GM12878 (cell line): ENCODE data around the gene NRIP3. TPM values are rescaled to one million over a fixed set of nuclear protein-coding genes. Genes with fewer than 3 reads are reported as not detected.

Source experiments
- ATAC-seq: fragments of 200-7000 bp; cut with Tn5 transposase; 3 replicates; pipeline ENCODE4 v1.9.1; 2020; ENCODE audit warnings: mild to moderate bottlenecking, moderate library complexity
- BruUV-seq: library from RNA; stranded (reverse); fragments of 400-500 nt; replicated peaks from 2 replicates; lab custom pipeline; 2021; lab: Mats Ljungman, UMichigan
- CTCF ChIA-PET: fragments of 300-600 bp; sonication (Branson Sonifier 250); formaldehyde crosslinking; extraction: SDS; loops from one replicate; lab custom pipeline; 2021; ENCODE audit warnings: inconsistent platforms; lab: Yijun Ruan, JAX
- POLR2A ChIA-PET: fragments of 350-600 bp; formaldehyde crosslinking; extraction: SDS; loops from one replicate; lab custom pipeline; 2021; ENCODE audit warnings: inconsistent platforms; lab: Charles Lee
- RAD21 ChIA-PET: fragments of 300-600 bp; sonication (Branson Sonifier 250); formaldehyde crosslinking; loops from one replicate; lab custom pipeline; 2023; ENCODE audit warnings: antibody characterized with exemption; ENCODE audit not compliant: unreplicated experiment; lab: Charles Lee
- SMC1A ChIA-PET: fragments of 300-600 bp; sonication (Branson Sonifier 250); formaldehyde crosslinking; loops from one replicate; lab custom pipeline; 2023; ENCODE audit not compliant: unreplicated experiment, uncharacterized antibody; lab: Charles Lee
- DNase-seq: peaks from one replicate; pipeline ENCODE4 v3.0.0-alpha.2; 2011; ENCODE audit warnings: low read depth, low spot score
- FAIRE-seq: peaks from 3 replicates; lab custom pipeline; 2011; peaks lifted over from hg19 to GRCh38; lab: Jason Lieb, UNC
- H2AFZ ChIP-seq: 2 replicates; pipeline ENCODE4 v1.6.0; 2011; ENCODE audit warnings: low read depth, low read length, control low read depth; ENCODE audit not compliant: control insufficient read depth
- H3K27ac ChIP-seq: 2 replicates; pipeline ENCODE4 v1.5.1; 2011; ENCODE audit warnings: control low read depth; ENCODE audit not compliant: control insufficient read depth, insufficient read depth
- H3K27me3 ChIP-seq, 2 experiments: replicated peaks in 1 of 2; 2 replicates each; pipeline versions ENCODE4 v1.6.0 to v1.6.1; 2011; ENCODE audit warnings: low read length in 1 of 2; ENCODE audit not compliant: control insufficient read depth in 2 of 2, insufficient read depth in 2 of 2
- H3K36me3 ChIP-seq, 2 experiments: 2 replicates each; pipeline ENCODE4 v1.5.1; 2011; ENCODE audit warnings: low read length in 1 of 2; ENCODE audit not compliant: control insufficient read depth in 2 of 2, insufficient read depth in 2 of 2
- H3K4me1 ChIP-seq: 2 replicates; pipeline ENCODE4 v1.6.1; 2011; ENCODE audit warnings: mild to moderate bottlenecking, low read length, moderate library complexity, mixed read lengths; ENCODE audit not compliant: control insufficient read depth, insufficient read depth
- H3K4me2 ChIP-seq: 2 replicates; pipeline ENCODE4 v1.6.0; 2011; ENCODE audit warnings: control low read depth; ENCODE audit not compliant: control insufficient read depth, insufficient read depth
- H3K4me3 ChIP-seq: fragments of 200-600 bp; sonication (generic); 2 replicates; pipeline ENCODE4 v1.5.1; 2016
- H3K79me2 ChIP-seq: 2 replicates; pipeline ENCODE4 v1.6.0; 2011; ENCODE audit warnings: low read length; ENCODE audit not compliant: control insufficient read depth, insufficient read depth
- H3K9ac ChIP-seq: 2 replicates; pipeline ENCODE4 v1.8.0; 2011; ENCODE audit warnings: low read length, control low read depth, mixed read lengths; ENCODE audit not compliant: control insufficient read depth, insufficient read depth
- H3K9me3 ChIP-seq: replicated peaks from 3 replicates; pipeline ENCODE4 v1.5.1; 2011; ENCODE audit warnings: mild to moderate bottlenecking, low read length; ENCODE audit not compliant: control insufficient read depth, insufficient read depth
- H4K20me1 ChIP-seq: 2 replicates; pipeline ENCODE4 v1.6.0; 2011; ENCODE audit not compliant: control insufficient read depth, insufficient read depth
- CHD2 ChIP-seq: IDR thresholded peaks from 2 replicates; pipeline ENCODE4 v1.6.1; 2011; ENCODE audit warnings: low read depth, low read length, improper control_type of control experiment, borderline replicate concordance
- KDM1A ChIP-seq: fragments of 200-600 bp; sonication (generic); IDR thresholded peaks from 2 replicates; pipeline ENCODE4 v1.6.1; 2016; ENCODE audit warnings: borderline replicate concordance
- MYB ChIP-seq: fragments of 150-350 bp; IDR thresholded peaks from 2 replicates; pipeline ENCODE4 v1.6.1; 2014; ENCODE audit warnings: mild to moderate bottlenecking, low read depth, low read length, borderline replicate concordance
- NBN ChIP-seq: fragments of 450-650 bp; IDR thresholded peaks from 2 replicates; pipeline ENCODE4 v1.6.1; 2016
- NRF1 ChIP-seq: conservative IDR thresholded peaks from 2 replicates; pipeline ENCODE4 v1.6.1; 2011; ENCODE audit warnings: mild to moderate bottlenecking, low read depth, low read length, improper control_type of control experiment
- WGBS: methylation state at CpG from one replicate; pipeline ENCODE4 v1.1.6; 2016; ENCODE audit warnings: low lambda C conversion rate; ENCODE audit not compliant: insufficient replicate concordance, insufficient coverage; ENCODE audit errors: missing lambda C conversion rate; 5-methylcytosine and 5-hydroxymethylcytosine counted together
- in situ Hi-C: fragments of 300-500 bp; cut with MboI; formaldehyde crosslinking; loops from 9 replicates; pipeline ENCODE4 v1.14.3; 2018; ENCODE audit warnings: mixed read lengths
- intact Hi-C: fragments of 100-400 bp; cut with micrococcal nuclease; formaldehyde crosslinking; loops from one replicate; pipeline ENCODE4 v1.14.2; 2022; ENCODE audit not compliant: unreplicated experiment
- polyA plus RNA-seq, 11 experiments: library from polyadenylated mRNA; depleted of rRNA in 4 of 11; unstranded in 6 of 11; stranded (reverse) in 5 of 11; fragments of >200 nt; fragmentation: Nextera tagmentation in 4 of 11; fragmentation: Illumina TruSeq in 1 of 11; extraction: Ambion mirVana in 4 of 11; extraction: Trizol in 1 of 11; gene quantifications; 1 replicate in 1 of 11; 2 replicates in 10 of 11; pipeline versions ENCODE4 v1.2.1 to v1.2.3, GENCODE V29; 2011 to 2016; ENCODE audit warnings: inconsistent platforms in 2 of 11, missing spikeins in 2 of 11, low read depth in 1 of 11
- total RNA-seq, 4 experiments: library from RNA; depleted of rRNA in 3 of 4; stranded (reverse); fragments of >200 nt in 3 of 4; fragmentation: Illumina TruSeq in 1 of 4; extraction: Trizol in 1 of 4; gene quantifications; 2 replicates each; pipeline versions ENCODE4 v1.2.1 to v1.2.3, GENCODE V29; 2013 to 2021
- TF ChIP-seq, protein P1 (sequence below): IDR thresholded peaks from 2 replicates; pipeline ENCODE4 v1.6.1; 2011; ENCODE audit warnings: low read depth, low read length, improper control_type of control experiment, borderline replicate concordance
- TF ChIP-seq, protein P2 (sequence below): IDR thresholded peaks from 2 replicates; pipeline ENCODE4 v1.6.1; 2012; ENCODE audit warnings: improper control_type of control experiment, low read depth, low read length; ENCODE audit not compliant: insufficient replicate concordance

NRIP3 gene
- total and polyA plus RNA-seq, 10 of the 15 experiments (the other 5 are each of a cell fraction or from before 2014, with no cell fraction given), result under 0.01 to 0.25 (median 0.09) TPM; not detected in 7

DNA sequence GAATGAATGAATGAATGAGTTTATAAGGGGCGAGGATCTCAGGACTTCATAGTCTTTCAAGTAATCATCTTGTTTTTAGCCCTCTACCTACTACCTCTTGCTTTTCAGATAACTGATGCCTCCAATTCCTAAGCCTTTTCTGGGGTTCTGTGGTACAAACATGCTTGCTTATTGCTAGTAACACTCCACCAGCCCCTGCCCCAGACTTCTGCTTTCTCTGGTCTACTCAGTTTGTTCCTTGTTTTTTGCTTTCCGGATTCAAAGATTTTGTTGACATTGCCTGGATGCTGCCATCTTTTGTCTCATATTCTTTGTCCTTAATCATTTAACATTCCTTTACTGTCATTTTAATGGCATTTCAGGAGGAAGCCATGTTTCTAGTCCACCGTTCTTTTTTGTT, 30.7 kb downstream of the NRIP3 start:
- no peak for FAIRE-seq
- WGBS, result 89% methylated on average over 3 of the region's 3 CpGs

More for the DNA sequence above, 30.7 kb downstream of the NRIP3 start:
- ChIA-PET CTCF (no interaction called here), POLR2A (no interaction called here), RAD21 (no interaction called here), SMC1A (interaction anchor here (1.1 to 2.1 kb wide), 2 partner anchors 12 to 604 kb away, joined by 3 to 7 read pairs; no protein-coding TSS in a partner anchor)
- ATAC-seq (no peak), DNase-seq (no peak)
- in situ Hi-C loops, result no loop called here
- Histone ChIP-seq H3K4me2 (no peak overlapping the region), H3K9ac (no peak overlapping the region), H2AFZ (no peak overlapping the region), H3K4me1 (no peaks in the 10 kb centered on the region), H3K27ac (no peak overlapping the region), H4K20me1 (no peaks in the 10 kb centered on the region), H3K79me2 (no peaks in the 10 kb centered on the region), H3K9me3 (no peaks in the 10 kb centered on the region), H3K36me3 (no peaks in the 10 kb centered on the region), H3K27me3 (no peaks in the 10 kb centered on the region), H3K4me3 (no peak overlapping the region)
- intact Hi-C loops, result no loop called here
- BruUV-seq, result no TSS peak
- TF ChIP-seq NRF1, result no peak
- TF ChIP-seq, protein P1, sequence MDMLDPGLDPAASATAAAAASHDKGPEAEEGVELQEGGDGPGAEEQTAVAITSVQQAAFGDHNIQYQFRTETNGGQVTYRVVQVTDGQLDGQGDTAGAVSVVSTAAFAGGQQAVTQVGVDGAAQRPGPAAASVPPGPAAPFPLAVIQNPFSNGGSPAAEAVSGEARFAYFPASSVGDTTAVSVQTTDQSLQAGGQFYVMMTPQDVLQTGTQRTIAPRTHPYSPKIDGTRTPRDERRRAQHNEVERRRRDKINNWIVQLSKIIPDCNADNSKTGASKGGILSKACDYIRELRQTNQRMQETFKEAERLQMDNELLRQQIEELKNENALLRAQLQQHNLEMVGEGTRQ, result no peak
- no peak for TF ChIP-seq NBN
- TF ChIP-seq MYB, result no peak
- TF ChIP-seq CHD2, result no peak
- TF ChIP-seq KDM1A, result no peak
- TF ChIP-seq, protein P2, sequence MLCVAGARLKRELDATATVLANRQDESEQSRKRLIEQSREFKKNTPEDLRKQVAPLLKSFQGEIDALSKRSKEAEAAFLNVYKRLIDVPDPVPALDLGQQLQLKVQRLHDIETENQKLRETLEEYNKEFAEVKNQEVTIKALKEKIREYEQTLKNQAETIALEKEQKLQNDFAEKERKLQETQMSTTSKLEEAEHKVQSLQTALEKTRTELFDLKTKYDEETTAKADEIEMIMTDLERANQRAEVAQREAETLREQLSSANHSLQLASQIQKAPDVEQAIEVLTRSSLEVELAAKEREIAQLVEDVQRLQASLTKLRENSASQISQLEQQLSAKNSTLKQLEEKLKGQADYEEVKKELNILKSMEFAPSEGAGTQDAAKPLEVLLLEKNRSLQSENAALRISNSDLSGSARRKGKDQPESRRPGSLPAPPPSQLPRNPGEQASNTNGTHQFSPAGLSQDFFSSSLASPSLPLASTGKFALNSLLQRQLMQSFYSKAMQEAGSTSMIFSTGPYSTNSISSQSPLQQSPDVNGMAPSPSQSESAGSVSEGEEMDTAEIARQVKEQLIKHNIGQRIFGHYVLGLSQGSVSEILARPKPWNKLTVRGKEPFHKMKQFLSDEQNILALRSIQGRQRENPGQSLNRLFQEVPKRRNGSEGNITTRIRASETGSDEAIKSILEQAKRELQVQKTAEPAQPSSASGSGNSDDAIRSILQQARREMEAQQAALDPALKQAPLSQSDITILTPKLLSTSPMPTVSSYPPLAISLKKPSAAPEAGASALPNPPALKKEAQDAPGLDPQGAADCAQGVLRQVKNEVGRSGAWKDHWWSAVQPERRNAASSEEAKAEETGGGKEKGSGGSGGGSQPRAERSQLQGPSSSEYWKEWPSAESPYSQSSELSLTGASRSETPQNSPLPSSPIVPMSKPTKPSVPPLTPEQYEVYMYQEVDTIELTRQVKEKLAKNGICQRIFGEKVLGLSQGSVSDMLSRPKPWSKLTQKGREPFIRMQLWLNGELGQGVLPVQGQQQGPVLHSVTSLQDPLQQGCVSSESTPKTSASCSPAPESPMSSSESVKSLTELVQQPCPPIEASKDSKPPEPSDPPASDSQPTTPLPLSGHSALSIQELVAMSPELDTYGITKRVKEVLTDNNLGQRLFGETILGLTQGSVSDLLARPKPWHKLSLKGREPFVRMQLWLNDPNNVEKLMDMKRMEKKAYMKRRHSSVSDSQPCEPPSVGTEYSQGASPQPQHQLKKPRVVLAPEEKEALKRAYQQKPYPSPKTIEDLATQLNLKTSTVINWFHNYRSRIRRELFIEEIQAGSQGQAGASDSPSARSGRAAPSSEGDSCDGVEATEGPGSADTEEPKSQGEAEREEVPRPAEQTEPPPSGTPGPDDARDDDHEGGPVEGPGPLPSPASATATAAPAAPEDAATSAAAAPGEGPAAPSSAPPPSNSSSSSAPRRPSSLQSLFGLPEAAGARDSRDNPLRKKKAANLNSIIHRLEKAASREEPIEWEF, result no peak
